HepG2 (cell line): ENCODE results near the gene GATB. TPM values are rescaled to one million over a fixed set of nuclear protein-coding genes. Genes with fewer than 3 reads are reported as not detected.

ENCODE experiments used
- ATAC-seq: fragments of 200-7000 bp; cut with Tn5 transposase; 3 replicates; pipeline ENCODE4 v1.9.1; 2020; ENCODE audit warnings: mild to moderate bottlenecking, moderate library complexity
- BruUV-seq: library from RNA; stranded (reverse); fragments of 400-500 nt; replicated peaks from 2 replicates; lab custom pipeline; 2021; lab: Mats Ljungman, UMichigan
- CTCF ChIA-PET: fragments of 300-600 bp; formaldehyde crosslinking; extraction: SDS; loops from one replicate; lab custom pipeline; 2021; ENCODE audit warnings: low total read pairs, inconsistent platforms, low intra/inter-chr PET ratio; lab: Yijun Ruan, JAX
- POLR2A ChIA-PET: fragments of 350-600 bp; sonication (Branson Sonifier 250); formaldehyde crosslinking; loops from one replicate; lab custom pipeline; 2020; ENCODE audit warnings: antibody characterized with exemption, inconsistent platforms; lab: Yijun Ruan, JAX
- DNase-seq: peaks from one replicate; pipeline ENCODE4 v3.0.0-alpha.2; 2015; ENCODE audit warnings: low spot score
- FAIRE-seq: peaks from 3 replicates; lab custom pipeline; 2011; peaks lifted over from hg19 to GRCh38; lab: Jason Lieb, UNC
- H2AFZ ChIP-seq: one replicate; pipeline ENCODE4 v1.6.1; 2011; ENCODE audit warnings: low read length, inconsistent platforms
- H3K27ac ChIP-seq: fragments of 300-600 bp; 3 replicates; pipeline ENCODE4 v1.8.0; 2011; ENCODE audit warnings: mixed run types, mild to moderate bottlenecking, mixed read lengths, low read length, inconsistent platforms; ENCODE audit not compliant: insufficient read depth; ENCODE audit errors: extremely low read length
- H3K27me3 ChIP-seq, 2 experiments: fragments of 200-600 bp in 1 of 2; 2 replicates in 1 of 2; 3 replicates in 1 of 2; pipeline versions ENCODE4 v1.6.0 to v1.8.0; 2011; ENCODE audit warnings: low read length in 2 of 2, mild to moderate bottlenecking in 2 of 2, moderate library complexity in 2 of 2, inconsistent platforms in 1 of 2; ENCODE audit not compliant: insufficient read depth in 2 of 2, control insufficient read depth in 1 of 2
- H3K36me3 ChIP-seq, 2 experiments: fragments of 200-600 bp in 1 of 2; replicated peaks in 1 of 2; 2 replicates in 1 of 2; 3 replicates in 1 of 2; pipeline versions ENCODE4 v1.5.1 to v1.8.0; 2011; ENCODE audit warnings: low read length in 2 of 2, inconsistent platforms in 1 of 2; ENCODE audit not compliant: insufficient read depth in 2 of 2, control insufficient read depth in 1 of 2
- H3K4me1 ChIP-seq: 2 replicates; pipeline ENCODE4 v1.5.1; 2012; ENCODE audit warnings: low read length, inconsistent platforms; ENCODE audit not compliant: insufficient read depth
- H3K4me2 ChIP-seq: 2 replicates; pipeline ENCODE4 v1.6.0; 2011; ENCODE audit warnings: low read depth, low read length, inconsistent platforms
- H3K4me3 ChIP-seq, 3 experiments: fragments of 200-600 bp in 1 of 3; sonication (generic), shearing (Covaris generic) in 1 of 3; replicated peaks in 1 of 3; 2 replicates each; pipeline ENCODE4 v1.5.1; 2011 to 2016; ENCODE audit warnings: low read length in 3 of 3, inconsistent platforms in 2 of 3, low read depth in 2 of 3, mild to moderate bottlenecking in 2 of 3, control low read depth in 1 of 3, mixed read lengths in 1 of 3; ENCODE audit not compliant: insufficient read depth in 1 of 3
- H3K79me2 ChIP-seq: one replicate; pipeline ENCODE4 v1.6.1; 2011; ENCODE audit warnings: low read length, inconsistent platforms; ENCODE audit not compliant: insufficient read depth
- H3K9ac ChIP-seq: 2 replicates; pipeline ENCODE4 v1.6.0; 2011; ENCODE audit warnings: mild to moderate bottlenecking, low read depth, low read length, inconsistent platforms; ENCODE audit not compliant: insufficient read depth
- H3K9me3 ChIP-seq: 2 replicates; pipeline ENCODE4 v1.5.1; 2012; ENCODE audit warnings: mild to moderate bottlenecking, low read length
- H4K20me1 ChIP-seq: 2 replicates; pipeline ENCODE4 v1.6.0; 2011; ENCODE audit warnings: inconsistent platforms, mild to moderate bottlenecking, low read length, moderate library complexity; ENCODE audit not compliant: insufficient read depth
- FOXO1 ChIP-seq: sonication (generic); formaldehyde crosslinking; IDR thresholded peaks from 2 replicates; pipeline ENCODE4 v1.4.0; 2020; ENCODE audit warnings: missing genetic modification reagents
- MAFF ChIP-seq: IDR thresholded peaks from 2 replicates; pipeline ENCODE4 v1.6.1; 2011; ENCODE audit warnings: low read depth, low read length, improper control_type of control experiment
- RORA ChIP-seq: sonication (generic); formaldehyde crosslinking; IDR thresholded peaks from 2 replicates; pipeline ENCODE4 v1.5.0; 2020; ENCODE audit warnings: mild to moderate bottlenecking, missing genetic modification reagents, moderate library complexity
- ZNF337 ChIP-seq: sonication (generic); formaldehyde crosslinking; IDR thresholded peaks from 2 replicates; pipeline ENCODE4 v1.5.1; 2020; ENCODE audit warnings: missing genetic modification reagents, low read depth, mild to moderate bottlenecking, borderline replicate concordance
- WGBS: methylation state at CpG from one replicate; pipeline ENCODE4 v1.1.6; 2017; ENCODE audit warnings: low lambda C conversion rate; 5-methylcytosine and 5-hydroxymethylcytosine counted together
- in situ Hi-C: cut with HindIII; loops from 2 replicates; pipeline ENCODE4 v1.10.0; 2017; ENCODE audit warnings: low pct_unique_long_range_greater_than_20kb; ENCODE audit not compliant: extremely low pct_ligation_motif_present
- intact Hi-C: fragments of 100-400 bp; cut with micrococcal nuclease; formaldehyde crosslinking; loops from one replicate; pipeline ENCODE4 v1.10.0; 2022; ENCODE audit not compliant: unreplicated experiment
- polyA plus RNA-seq, 8 experiments: library from polyadenylated mRNA; depleted of rRNA in 3 of 8; stranded (reverse) in 7 of 8; unstranded in 1 of 8; fragments of >200 nt; fragmentation: Illumina TruSeq in 4 of 8; extraction: Trizol in 4 of 8; gene quantifications; 2 replicates each; pipeline versions ENCODE4 v1.2.1 to v1.2.3, GENCODE V29; 2011 to 2016; ENCODE audit warnings: low read depth in 4 of 8, missing spikeins in 1 of 8, mixed read lengths in 1 of 8; ENCODE audit not compliant: insufficient read depth in 1 of 8
- total RNA-seq, 5 experiments: library from RNA; depleted of rRNA; stranded (reverse); fragments of >200 nt; fragmentation: Illumina TruSeq; extraction: Trizol; gene quantifications; 2 replicates each; pipeline ENCODE4 v1.2.3, GENCODE V29; 2016; ENCODE audit warnings: low read depth in 1 of 5
- TF ChIP-seq, protein P1 (sequence below): sonication (generic); formaldehyde crosslinking; IDR thresholded peaks from 2 replicates; pipeline ENCODE4 v1.5.1; 2020; ENCODE audit warnings: missing genetic modification reagents, mild to moderate bottlenecking, borderline replicate concordance
- TF ChIP-seq, protein P2 (sequence below): IDR thresholded peaks from 2 replicates; pipeline ENCODE4 v1.6.1; 2018; ENCODE audit warnings: missing genetic modification reagents, mild to moderate bottlenecking, missing compliant biosample characterization

GATB gene
- total and polyA plus RNA-seq, 2 of the 13 experiments (the other 11 are each of a cell fraction or from before 2014, with no cell fraction given) = 32.3 to 32.4 TPM

DNA sequence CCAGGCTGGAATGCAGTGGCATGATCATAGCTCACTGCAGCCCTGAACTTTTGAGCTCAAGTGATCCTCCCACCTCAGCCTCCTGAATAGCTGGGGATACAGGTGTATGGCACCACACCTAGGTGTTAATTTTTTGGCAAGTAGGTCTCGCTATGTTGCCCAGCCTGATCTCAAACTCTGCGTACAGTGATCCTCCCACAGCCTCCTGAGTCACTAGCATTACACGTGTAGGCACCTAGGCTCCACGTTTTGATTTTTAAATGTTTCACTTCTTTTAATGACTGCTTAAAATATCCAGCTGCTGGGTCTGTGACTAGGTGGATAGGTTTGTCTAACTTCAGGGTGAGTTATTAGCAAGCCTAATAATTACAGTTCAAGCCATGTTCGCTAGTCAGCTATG, 44.5 kb downstream of the GATB start (continued):
- TF ChIP-seq, protein P1, sequence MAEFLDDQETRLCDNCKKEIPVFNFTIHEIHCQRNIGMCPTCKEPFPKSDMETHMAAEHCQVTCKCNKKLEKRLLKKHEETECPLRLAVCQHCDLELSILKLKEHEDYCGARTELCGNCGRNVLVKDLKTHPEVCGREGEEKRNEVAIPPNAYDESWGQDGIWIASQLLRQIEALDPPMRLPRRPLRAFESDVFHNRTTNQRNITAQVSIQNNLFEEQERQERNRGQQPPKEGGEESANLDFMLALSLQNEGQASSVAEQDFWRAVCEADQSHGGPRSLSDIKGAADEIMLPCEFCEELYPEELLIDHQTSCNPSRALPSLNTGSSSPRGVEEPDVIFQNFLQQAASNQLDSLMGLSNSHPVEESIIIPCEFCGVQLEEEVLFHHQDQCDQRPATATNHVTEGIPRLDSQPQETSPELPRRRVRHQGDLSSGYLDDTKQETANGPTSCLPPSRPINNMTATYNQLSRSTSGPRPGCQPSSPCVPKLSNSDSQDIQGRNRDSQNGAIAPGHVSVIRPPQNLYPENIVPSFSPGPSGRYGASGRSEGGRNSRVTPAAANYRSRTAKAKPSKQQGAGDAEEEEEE (CRISPR knock-in tag) = no peak
- TF ChIP-seq RORA (CRISPR knock-in tag) = no peak

GRCh38 chr4:151715881-151716280, 44.9 kb downstream of the GATB start:
- BruUV-seq = no TSS peak
- no peak for FAIRE-seq

More at GRCh38 chr4:151715881-151716280, 44.9 kb downstream of the GATB start:
- DNase-seq (no peak), ATAC-seq (no peak)
- Histone ChIP-seq H3K4me2 (no peak overlapping the region), H3K79me2 (no peaks in the 10 kb centered on the region), H3K36me3 (peaks cover 7 to 54% of the 10 kb centered on the region in 2 experiments), H3K4me1 (no peaks in the 10 kb centered on the region), H3K27ac (no peak overlapping the region), H2AFZ (no peak overlapping the region), H4K20me1 (no peaks in the 10 kb centered on the region), H3K9ac (no peak overlapping the region), H3K4me3 (no peak overlapping the region), H3K27me3 (no peaks in the 10 kb centered on the region), H3K9me3 (no peaks in the 10 kb centered on the region)
- WGBS = 81% methylated on average over 2 of the region's 3 CpGs
- POLR2A ChIA-PET = no interaction called here
- intact Hi-C loops (no loop called here), in situ Hi-C loops (no loop called here)
- TF ChIP-seq ZNF337 (no peak), MAFF (no peak), FOXO1 (no peak)
- TF ChIP-seq, protein P2, sequence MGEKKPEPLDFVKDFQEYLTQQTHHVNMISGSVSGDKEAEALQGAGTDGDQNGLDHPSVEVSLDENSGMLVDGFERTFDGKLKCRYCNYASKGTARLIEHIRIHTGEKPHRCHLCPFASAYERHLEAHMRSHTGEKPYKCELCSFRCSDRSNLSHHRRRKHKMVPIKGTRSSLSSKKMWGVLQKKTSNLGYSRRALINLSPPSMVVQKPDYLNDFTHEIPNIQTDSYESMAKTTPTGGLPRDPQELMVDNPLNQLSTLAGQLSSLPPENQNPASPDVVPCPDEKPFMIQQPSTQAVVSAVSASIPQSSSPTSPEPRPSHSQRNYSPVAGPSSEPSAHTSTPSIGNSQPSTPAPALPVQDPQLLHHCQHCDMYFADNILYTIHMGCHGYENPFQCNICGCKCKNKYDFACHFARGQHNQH (CRISPR knock-in tag) = no peak
- CTCF ChIA-PET = no interaction called here
